K562 (cell line): ENCODE results near the gene PRDM2. TPM values are rescaled to one million over a fixed set of nuclear protein-coding genes. Genes with fewer than 3 reads are reported as not detected.

Experiments
- ATAC-seq: fragments of 200-7000 bp; cut with Tn5 transposase; 3 replicates; pipeline ENCODE4 v1.9.1; 2020; ENCODE audit warnings: moderate library complexity
- BruUV-seq: library from RNA; stranded (reverse); fragments of 400-500 nt; replicated peaks from 2 replicates; lab custom pipeline; 2021; lab: Mats Ljungman, UMichigan
- CTCF ChIA-PET: fragments of 300-600 bp; formaldehyde crosslinking; extraction: SDS; loops from one replicate; lab custom pipeline; 2021; ENCODE audit warnings: low intra/inter-chr PET ratio; lab: Yijun Ruan, JAX
- POLR2A ChIA-PET: fragments of 300-600, 350-650 bp; sonication (Branson Sonifier 250); formaldehyde crosslinking; extraction: SDS; loops from one replicate; lab custom pipeline; 2021; ENCODE audit warnings: antibody characterized with exemption, inconsistent platforms; lab: Yijun Ruan, JAX
- DNase-seq, 4 experiments: peaks; one replicate each; pipeline versions ENCODE4 v3.0.0 to v3.0.0-alpha.2; 2011 to 2018; ENCODE audit warnings: low spot score in 3 of 4, mixed read lengths in 3 of 4; ENCODE audit errors: extremely low read depth in 1 of 4
- FAIRE-seq: peaks from 2 replicates; lab custom pipeline; 2011; peaks lifted over from hg19 to GRCh38; lab: Jason Lieb, UNC
- H2AFZ ChIP-seq: 2 replicates; pipeline ENCODE4 v1.6.0; 2011; ENCODE audit warnings: low read depth, low read length, control low read depth, inconsistent platforms
- H3K27ac ChIP-seq: fragments of 200-600 bp; 3 replicates; pipeline ENCODE4 v1.8.0; 2011; ENCODE audit warnings: low read depth, mild to moderate bottlenecking, control low read depth, inconsistent platforms, low read length, moderate library complexity, mixed read lengths; ENCODE audit errors: extremely low read depth
- H3K27me3 ChIP-seq, 2 experiments: fragments of 300-600 bp in 1 of 2; 2 replicates in 1 of 2; 3 replicates in 1 of 2; pipeline versions ENCODE4 v1.6.0 to v1.8.0; 2011; ENCODE audit warnings: inconsistent platforms in 2 of 2, low read length in 2 of 2, mild to moderate bottlenecking in 1 of 2, mixed read lengths in 1 of 2, moderate library complexity in 1 of 2; ENCODE audit not compliant: control insufficient read depth in 2 of 2, insufficient read depth in 2 of 2
- H3K36me3 ChIP-seq: fragments of 300-600 bp; 3 replicates; pipeline ENCODE4 v1.8.0; 2011; ENCODE audit warnings: mild to moderate bottlenecking, low read length, inconsistent platforms; ENCODE audit not compliant: control insufficient read depth, insufficient read depth
- H3K4me1 ChIP-seq, 2 experiments: fragments of 200-600 bp in 1 of 2; replicated peaks in 1 of 2; 2 replicates in 1 of 2; 3 replicates in 1 of 2; pipeline versions ENCODE4 v1.5.1 to v1.8.0; 2011; ENCODE audit warnings: inconsistent platforms in 2 of 2, low read length in 2 of 2, mild to moderate bottlenecking in 1 of 2, mixed read lengths in 1 of 2, moderate library complexity in 1 of 2; ENCODE audit not compliant: control insufficient read depth in 2 of 2, insufficient read depth in 2 of 2
- H3K4me2 ChIP-seq: 2 replicates; pipeline ENCODE4 v1.6.1; 2011; ENCODE audit warnings: low read length, control low read depth, inconsistent platforms, mixed read lengths; ENCODE audit not compliant: insufficient read depth
- H3K4me3 ChIP-seq: fragments of 200-600 bp; sonication (generic), shearing (Covaris generic); 2 replicates; pipeline ENCODE4 v1.5.1; 2016; ENCODE audit warnings: control low read depth, inconsistent platforms
- H3K79me2 ChIP-seq: fragments of 200-600 bp; 3 replicates; pipeline ENCODE4 v1.8.0; 2011; ENCODE audit warnings: low read length, inconsistent platforms; ENCODE audit not compliant: control insufficient read depth, insufficient read depth
- H3K9ac ChIP-seq, 2 experiments: 2 replicates each; pipeline versions ENCODE4 v1.6.0 to v1.6.1; 2011; ENCODE audit warnings: low read depth in 2 of 2, low read length in 2 of 2, control low read depth in 1 of 2, inconsistent platforms in 1 of 2, mild to moderate bottlenecking in 1 of 2, mixed read lengths in 1 of 2; ENCODE audit not compliant: insufficient read depth in 1 of 2
- H3K9me1 ChIP-seq: one replicate; pipeline ENCODE4 v1.6.0; 2011; ENCODE audit warnings: inconsistent platforms, mild to moderate bottlenecking, low read length, moderate library complexity; ENCODE audit not compliant: control insufficient read depth, insufficient read depth
- H3K9me3 ChIP-seq: replicated peaks from 2 replicates; pipeline ENCODE4 v1.5.1; 2011; ENCODE audit warnings: low read depth, low read length, inconsistent platforms; ENCODE audit not compliant: control insufficient read depth, insufficient read depth
- H4K20me1 ChIP-seq: replicated peaks from 2 replicates; pipeline ENCODE4 v1.6.1; 2011; ENCODE audit warnings: low read length, inconsistent platforms, mixed read lengths; ENCODE audit not compliant: control insufficient read depth, insufficient read depth
- ARNT ChIP-seq, 2 experiments: fragments of 450-650 bp; IDR thresholded peaks; 2 replicates each; pipeline ENCODE4 v1.6.1; 2016; ENCODE audit warnings: mild to moderate bottlenecking in 1 of 2
- BACH1 ChIP-seq: fragments of 200-800 bp; sonication (Bioruptor generic); IDR thresholded peaks from 2 replicates; pipeline ENCODE4 v1.6.1; 2016; ENCODE audit warnings: missing genetic modification characterization, missing compliant biosample characterization
- CBX1 ChIP-seq: sonication (generic); IDR thresholded peaks from 2 replicates; pipeline ENCODE4 v1.6.1; 2016; ENCODE audit warnings: antibody characterized with exemption, low read depth, mild to moderate bottlenecking
- GATA2 ChIP-seq: sonication (generic); formaldehyde crosslinking; IDR thresholded peaks from 2 replicates; pipeline ENCODE4 v1.4.0; 2020; ENCODE audit warnings: mild to moderate bottlenecking, missing genetic modification reagents
- SMARCA5 ChIP-seq: fragments of 450-650 bp; IDR thresholded peaks from 2 replicates; pipeline ENCODE4 v1.6.1; 2016
- ZBTB8A ChIP-seq: fragments of 450-650 bp; IDR thresholded peaks from 2 replicates; pipeline ENCODE4 v1.6.1; 2018; ENCODE audit warnings: mild to moderate bottlenecking, moderate library complexity; ENCODE audit not compliant: partially characterized antibody
- ZMIZ1 ChIP-seq, 2 experiments: fragments of 150-350 bp in 1 of 2; IDR thresholded peaks; 2 replicates each; pipeline ENCODE4 v1.6.1; 2012 to 2016; ENCODE audit warnings: low read depth in 2 of 2, low read length in 2 of 2, mild to moderate bottlenecking in 1 of 2, moderate library complexity in 1 of 2
- ZNF3 ChIP-seq: fragments of 250-450 bp; sonication (Bioruptor Pico); IDR thresholded peaks from 2 replicates; pipeline ENCODE4 v1.5.0; 2021; ENCODE audit warnings: mild to moderate bottlenecking, moderate library complexity
- ZNF717 ChIP-seq: fragments of 250-450 bp; sonication (Bioruptor Pico); IDR thresholded peaks from 2 replicates; pipeline ENCODE4 v1.5.0; 2021
- ZNF780A ChIP-seq: fragments of 250-450 bp; sonication (Bioruptor Pico); IDR thresholded peaks from 2 replicates; pipeline ENCODE4 v1.5.0; 2021; ENCODE audit warnings: mild to moderate bottlenecking
- ZNF830 ChIP-seq: fragments of 250-450 bp; sonication (Bioruptor Pico); IDR thresholded peaks from 2 replicates; pipeline ENCODE4 v1.5.0; 2021; ENCODE audit warnings: mild to moderate bottlenecking
- WGBS: fragments of 100-300 bp; shearing (Covaris generic); methylation state at CpG from one replicate; pipeline ENCODE4 v1.1.6; 2016; ENCODE audit warnings: low coverage, mixed read lengths; ENCODE audit not compliant: insufficient coverage; ENCODE audit errors: missing lambda C conversion rate; 5-methylcytosine and 5-hydroxymethylcytosine counted together
- in situ Hi-C: fragments of 300-500 bp; cut with MboI; formaldehyde crosslinking; loops from 4 replicates; pipeline ENCODE4 v1.15.0; 2018; ENCODE audit warnings: inconsistent platforms, mixed read lengths
- intact Hi-C: fragments of 100-400 bp; cut with micrococcal nuclease; formaldehyde crosslinking; loops from 2 replicates; pipeline ENCODE4 v1.14.2; 2022
- polyA plus RNA-seq, 8 experiments: library from polyadenylated mRNA; depleted of rRNA in 4 of 8; stranded (reverse) in 5 of 8; unstranded in 3 of 8; fragments of >200 nt; fragmentation: Nextera tagmentation in 2 of 8; fragmentation: Illumina TruSeq in 1 of 8; extraction: Ambion mirVana in 2 of 8; extraction: Trizol in 1 of 8; gene quantifications; 2 replicates each; pipeline versions ENCODE4 v1.2.1 to v1.2.3, GENCODE V29; 2011 to 2014; ENCODE audit warnings: inconsistent platforms in 1 of 8, missing spikeins in 1 of 8
- total RNA-seq, 7 experiments: library from RNA; depleted of rRNA in 6 of 7; stranded (reverse); fragments of >200 nt in 6 of 7; fragmentation: Illumina TruSeq in 2 of 7; extraction: Trizol in 2 of 7; gene quantifications; 2 replicates each; pipeline versions ENCODE4 v1.2.1 to v1.2.3, GENCODE V29; 2011 to 2021; ENCODE audit warnings: low replicate concordance in 1 of 7

Gene PRDM2
- total and polyA plus RNA-seq, 9 of the 15 experiments (the other 6 are each of a cell fraction or from before 2014, with no cell fraction given): 5.4 to 27.6 (median 12.5) TPM

- Histone ChIP-seq H3K9me1 (peaks cover 4% of the 10 kb centered on the region), H4K20me1 (peaks cover 23% of the 10 kb centered on the region), H2AFZ (no peak overlapping the region), H3K4me3 (no peak overlapping the region), H3K27ac (no peak overlapping the region), H3K9ac (no peak overlapping the region), H3K9me3 (no peaks in the 10 kb centered on the region), H3K36me3 (no peaks in the 10 kb centered on the region), H3K27me3 (peaks cover 0 to 5% of the 10 kb centered on the region in 2 experiments; a peak in 1 of 5 replicates), H3K4me2 (no peak overlapping the region), H3K79me2 (no peaks in the 10 kb centered on the region), H3K4me1 (peaks cover 3 to 7% of the 10 kb centered on the region in 2 experiments; a peak in 2 of 5 replicates)
- no TSS peak for BruUV-seq
- no peak for TF ChIP-seq SMARCA5
- no peak for TF ChIP-seq ZNF717
- TF ChIP-seq BACH1: no peak
- TF ChIP-seq ZNF3 (CRISPR knock-in tag): no peak
- ChIA-PET CTCF (no interaction called here), POLR2A (interaction anchor here (1.0 to 1.2 kb wide), 2 partner anchors 10 to 48 kb away, joined by 4 read pairs; no protein-coding TSS in a partner anchor)
- no peak for ATAC-seq
- in situ Hi-C loops: no loop called here
- no peak for FAIRE-seq
- DNase-seq: no peak
- WGBS: 66% methylated on average over 6 of the region's 6 CpGs
- intact Hi-C loops: no loop called here
Observed at GRCh38 chr1:13797397-13797796, 97.4 kb downstream of the PRDM2 start.

- 90% methylated on average over 5 of the region's 5 CpGs for WGBS
- no peak for ATAC-seq
- H3K79me2 ChIP-seq: no peaks in the 10 kb centered on the region
- no peak for TF ChIP-seq ZBTB8A
- no peak for TF ChIP-seq ZNF830 (CRISPR knock-in tag)
- no peak for TF ChIP-seq ZNF780A (CRISPR knock-in tag)
- TF ChIP-seq CBX1: no peak
- no peak for TF ChIP-seq ZMIZ1 (IDR thresholded peaks at IDR 0.05; ENCODE audit: low read depth in 2 of 2, low read length in 2 of 2)
- TF ChIP-seq GATA2 (CRISPR knock-in tag): no peak
- no peak for TF ChIP-seq ARNT (IDR thresholded peaks at IDR 0.05)
Observed at GRCh38 chr1:13798120-13798519, 98.1 kb downstream of the PRDM2 start.

More at GRCh38 chr1:13798120-13798519, 98.1 kb downstream of the PRDM2 start:
- no peak overlapping the region for H3K4me2 ChIP-seq
- no peaks in the 10 kb centered on the region for H3K9me3 ChIP-seq
- H3K9me1 ChIP-seq: peaks cover 4% of the 10 kb centered on the region
- H3K27me3 ChIP-seq: peaks cover 0 to 12% of the 10 kb centered on the region in 2 experiments; a peak in 1 of 5 replicates
- no peaks in the 10 kb centered on the region for H3K36me3 ChIP-seq
- ChIA-PET POLR2A (interaction anchor here (1.2 kb wide), 1 partner anchor 49 kb away, joined by 4 read pairs; no protein-coding TSS in a partner anchor), CTCF (no interaction called here)
- peaks cover 26% of the 10 kb centered on the region for H4K20me1 ChIP-seq
- in situ Hi-C loops: no loop called here
- DNase-seq (no peak), FAIRE-seq (no peak)
- no peak overlapping the region for H3K4me3 ChIP-seq
- no peak overlapping the region for H3K27ac ChIP-seq
- H2AFZ ChIP-seq: no peak overlapping the region
- BruUV-seq: no TSS peak
- H3K9ac ChIP-seq: no peak overlapping the region
- intact Hi-C loops: no loop called here
- peaks cover 3 to 7% of the 10 kb centered on the region in 2 experiments; a peak in 2 of 5 replicates for H3K4me1 ChIP-seq
